ENCODE data around the gene GIN1.

The GIN1 gene

GRCh38 chr5:103127292-103127817 lies 7.4 kb upstream of the GIN1 start:
- DNase-seq: no peak
- TF ChIP-seq CTCF (IDR thresholded peaks at IDR 0.05; ENCODE audit: low read depth, low read length): no peak
- Histone ChIP-seq H3K4me1 (no peaks in the 10 kb centered on the region), H3K36me3 (no peaks in the 10 kb centered on the region), H3K4me3 (ENCODE audit: low read depth, low read length) (no peak overlapping the region), H3K27me3 (no peaks in the 10 kb centered on the region), H3K9me3 (no peaks in the 10 kb centered on the region)

- H3K4me3 ChIP-seq (ENCODE audit: low read depth, low read length): no peak overlapping the region
- H3K9me3 ChIP-seq: no peaks in the 10 kb centered on the region
- DNase-seq: no peak
- H3K27me3 ChIP-seq: no peaks in the 10 kb centered on the region
- no peaks in the 10 kb centered on the region for H3K36me3 ChIP-seq
- no peak for TF ChIP-seq CTCF (IDR thresholded peaks at IDR 0.05; ENCODE audit: low read depth, low read length)
- no peaks in the 10 kb centered on the region for H3K4me1 ChIP-seq
These were observed 6.6 kb upstream of the GIN1 start for GRCh38 chr5:103126557-103126956.

DNA sequence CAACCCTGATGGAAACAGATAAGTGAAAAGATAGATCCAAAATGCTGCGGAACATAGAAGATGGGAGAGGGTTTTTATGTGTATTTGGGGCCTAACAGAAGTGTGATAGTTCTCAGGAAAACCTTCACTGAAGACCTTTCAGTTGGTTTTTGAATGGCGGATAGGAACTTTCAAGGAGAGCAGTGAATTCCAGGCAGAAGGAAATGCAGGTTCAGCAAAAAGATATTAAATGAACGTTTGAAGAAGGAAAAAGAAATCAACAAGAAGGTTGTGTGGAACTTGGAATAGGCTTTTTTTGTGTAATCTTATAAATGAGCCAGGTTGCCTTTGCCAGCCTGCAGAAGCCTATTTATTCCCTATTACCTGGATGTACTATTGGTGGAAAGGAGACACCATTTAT lies 2.3 kb upstream of the GIN1 start:
- no peak for TF ChIP-seq CTCF (IDR thresholded peaks at IDR 0.05; ENCODE audit: low read depth, low read length)
- H3K27me3 ChIP-seq: no peaks in the 10 kb centered on the region
- H3K4me3 ChIP-seq (ENCODE audit: low read depth, low read length): no peak overlapping the region
- no peaks in the 10 kb centered on the region for H3K36me3 ChIP-seq
- H3K4me1 ChIP-seq: no peaks in the 10 kb centered on the region; the same call in 1 of the 2 replicates
- DNase-seq: no peak
- H3K9me3 ChIP-seq: no peaks in the 10 kb centered on the region

DNA sequence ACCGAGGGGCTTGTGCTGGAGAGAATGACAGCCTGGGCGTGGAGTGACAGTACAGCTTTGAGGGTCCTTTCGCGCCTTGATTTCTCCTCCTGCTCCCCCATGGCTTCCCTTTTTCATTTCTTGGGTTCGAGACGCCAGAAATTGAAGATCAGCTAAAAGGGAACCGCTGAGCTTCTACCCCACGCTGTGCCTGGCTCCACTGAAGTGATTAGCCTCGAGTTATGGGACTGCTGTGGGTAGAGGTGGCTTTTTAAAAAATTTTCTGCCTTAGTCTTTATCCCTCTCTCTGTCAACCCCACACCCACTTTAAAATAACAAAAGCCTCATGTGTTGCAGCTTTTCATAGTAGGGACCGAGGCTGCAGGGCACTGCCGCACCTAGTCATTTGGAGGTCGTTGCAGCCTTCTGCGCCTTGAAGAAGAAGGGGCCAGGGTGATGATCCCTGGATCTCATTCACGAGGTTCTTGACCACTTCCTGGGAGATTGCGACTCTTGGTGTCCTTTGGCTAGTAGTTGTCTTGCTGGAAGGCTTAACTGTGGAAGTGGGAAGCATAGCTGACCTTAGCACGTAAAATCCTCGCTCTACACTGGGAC lies 766 bp upstream of the GIN1 start:
- H3K9me3 ChIP-seq: no peaks in the 10 kb centered on the region
- peak overlapping the region; percentile 77 for H3K4me3 ChIP-seq (ENCODE audit: low read depth, low read length)
- H3K36me3 ChIP-seq: no peaks in the 10 kb centered on the region
- H3K27me3 ChIP-seq: no peaks in the 10 kb centered on the region
- TF ChIP-seq CTCF (IDR thresholded peaks at IDR 0.05; ENCODE audit: low read depth, low read length): no peak
- DNase-seq: no peak
- no peaks in the 10 kb centered on the region; the same call in 1 of the 2 replicates for H3K4me1 ChIP-seq

DNA sequence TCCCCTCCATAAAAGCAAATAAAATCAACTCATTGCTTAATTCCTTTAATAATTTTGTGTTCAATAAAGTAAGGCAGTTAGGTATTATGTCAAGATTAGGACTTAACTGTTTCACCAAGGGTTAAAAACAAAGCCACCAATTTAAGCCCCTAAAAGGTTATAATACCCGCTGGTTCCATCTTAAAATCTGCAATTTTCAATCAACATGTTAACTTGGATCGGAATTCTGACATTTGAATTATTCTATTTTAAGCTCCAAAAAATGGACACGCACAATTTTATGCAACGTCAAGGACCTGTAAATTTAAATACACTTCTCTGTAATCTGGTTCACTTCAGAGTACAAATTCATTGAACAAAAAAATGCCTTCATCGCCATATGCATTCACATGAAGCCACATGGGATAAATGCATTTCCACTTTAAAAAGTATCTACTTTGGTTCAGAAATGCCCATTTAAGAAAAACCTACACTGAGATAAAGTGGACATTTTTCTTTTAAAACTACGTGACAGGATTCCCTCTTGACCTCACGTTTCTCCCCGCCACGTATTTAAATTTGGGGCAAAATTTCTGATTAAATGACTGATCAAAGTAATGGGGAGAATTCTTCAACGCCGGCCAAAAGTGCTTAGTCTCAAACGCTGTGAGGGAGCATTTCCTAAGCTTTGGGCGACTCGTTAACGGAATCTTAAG lies 721 bp downstream of the GIN1 start:
- Histone ChIP-seq H3K9me3 (no peaks in the 10 kb centered on the region), H3K4me3 (ENCODE audit: low read depth, low read length) (peak overlapping the region; percentile 77), H3K4me1 (peaks cover 10% of the 10 kb centered on the region), H3K36me3 (no peaks in the 10 kb centered on the region), H3K27me3 (no peaks in the 10 kb centered on the region)
- TF ChIP-seq CTCF (IDR thresholded peaks at IDR 0.05; ENCODE audit: low read depth, low read length): no peak
- no peak for DNase-seq

DNA sequence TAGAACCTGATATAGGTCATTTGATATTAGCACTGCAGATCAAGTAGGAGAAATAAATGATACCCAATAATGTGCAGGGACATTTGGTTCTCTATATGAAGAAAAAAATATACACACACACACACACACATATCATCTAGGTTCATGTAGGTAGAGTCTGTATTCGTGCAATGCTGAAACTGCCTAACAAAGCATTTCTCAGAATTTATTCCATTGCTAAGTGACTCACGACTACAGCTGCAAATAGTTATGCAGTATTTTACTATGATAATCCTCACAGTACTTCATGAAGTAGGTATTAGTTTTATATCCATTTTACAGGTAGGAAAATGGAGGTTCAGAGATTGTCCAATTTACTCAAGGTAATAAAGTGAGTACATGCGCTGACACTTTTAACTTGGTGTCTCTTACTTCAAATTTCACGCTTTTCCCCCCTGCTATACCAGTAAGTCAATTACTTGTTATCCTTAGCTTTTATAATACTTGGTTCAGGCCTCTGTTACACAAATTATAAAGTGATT lies 2.4 kb downstream of the GIN1 start:
- Histone ChIP-seq H3K9me3 (no peaks in the 10 kb centered on the region), H3K36me3 (no peaks in the 10 kb centered on the region), H3K27me3 (no peaks in the 10 kb centered on the region), H3K4me1 (peaks cover 13% of the 10 kb centered on the region), H3K4me3 (ENCODE audit: low read depth, low read length) (no peak overlapping the region)
- no peak for DNase-seq
- TF ChIP-seq CTCF (IDR thresholded peaks at IDR 0.05; ENCODE audit: low read depth, low read length): no peak
